HG03159 (cell line): ENCODE measurements around the gene PYM1.

Source experiments
- ATAC-seq: cut with Tn5 transposase; IDR thresholded peaks from one replicate; pipeline ENCODE4 v1.9.1; 2021; ENCODE audit warnings: mild to moderate bottlenecking, moderate library complexity; ENCODE audit not compliant: unreplicated experiment

The PYM1 gene

DNA sequence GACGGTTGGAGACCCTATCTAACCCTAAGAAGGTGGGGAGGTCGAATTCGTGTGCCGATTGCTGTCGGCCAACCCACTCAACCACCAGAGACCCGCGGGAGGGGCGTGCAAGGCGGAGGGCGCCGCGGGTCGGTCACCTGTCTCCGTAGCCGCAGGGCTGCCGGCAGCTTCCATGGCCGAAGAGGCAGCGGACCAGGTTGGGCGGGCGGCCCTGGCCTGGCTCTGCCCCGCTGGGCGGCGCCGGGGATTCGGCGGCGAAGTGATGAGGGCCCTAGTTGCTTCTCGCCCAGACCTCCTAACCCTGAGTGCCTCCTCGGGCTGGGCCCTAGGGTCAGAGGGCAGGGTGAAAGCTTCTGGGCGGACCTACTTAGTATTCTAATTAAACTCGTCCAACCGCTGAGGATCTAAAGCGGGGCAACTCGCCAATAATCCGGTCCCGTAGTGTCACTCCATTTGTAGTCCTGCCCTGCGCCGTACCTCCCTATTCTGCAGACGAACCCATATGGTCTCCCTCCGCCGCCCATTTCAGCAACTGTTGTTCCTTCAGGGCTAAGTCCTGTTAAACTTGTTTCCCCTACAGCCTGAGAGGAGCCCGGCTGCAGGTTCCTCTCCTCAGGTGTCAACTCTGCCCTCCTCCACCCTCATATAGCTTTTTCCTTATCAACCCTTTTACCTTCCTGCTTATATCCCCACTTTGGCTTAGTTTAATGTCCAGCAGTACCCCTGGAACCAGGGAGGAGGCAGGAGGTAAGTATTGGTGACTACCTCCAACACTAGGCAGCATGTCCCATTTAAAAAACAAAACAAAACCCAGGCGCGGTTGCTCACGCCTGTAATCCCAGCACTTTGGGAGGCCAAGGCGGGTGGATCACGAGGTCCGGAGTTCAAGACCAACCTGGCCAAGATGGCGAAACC lies at the start of gene PYM1:
TSS of gene PYM1 (minus strand) at position 307 of the 915 bp plus-strand sequence. CDS start at position 174, 133 bp downstream.
- peak; percentile 29 for ATAC-seq

DNA sequence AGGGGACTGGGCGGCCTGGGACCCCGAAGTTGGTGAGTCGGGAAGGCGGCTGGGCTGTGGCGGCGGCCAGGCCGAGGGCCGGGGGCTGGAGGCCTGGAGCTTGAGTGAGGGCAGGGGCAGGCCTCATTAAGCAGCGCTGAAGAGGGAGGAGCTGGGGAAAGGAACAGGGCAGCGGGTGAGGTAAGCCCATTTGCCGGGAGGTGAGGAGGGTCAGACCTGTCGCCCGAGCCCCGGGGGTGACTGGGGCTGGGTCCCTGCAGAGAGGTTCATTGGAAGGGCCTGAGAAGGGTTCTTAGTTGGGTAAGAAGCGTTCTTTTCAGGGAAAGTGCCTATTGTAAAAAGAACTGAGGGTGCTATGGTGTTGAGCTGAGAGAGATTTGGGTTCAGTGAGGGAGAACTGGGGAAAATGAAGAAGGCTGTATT lies 46.6 kb upstream of the PYM1 start:
- ATAC-seq, result peak; percentile 17

DNA sequence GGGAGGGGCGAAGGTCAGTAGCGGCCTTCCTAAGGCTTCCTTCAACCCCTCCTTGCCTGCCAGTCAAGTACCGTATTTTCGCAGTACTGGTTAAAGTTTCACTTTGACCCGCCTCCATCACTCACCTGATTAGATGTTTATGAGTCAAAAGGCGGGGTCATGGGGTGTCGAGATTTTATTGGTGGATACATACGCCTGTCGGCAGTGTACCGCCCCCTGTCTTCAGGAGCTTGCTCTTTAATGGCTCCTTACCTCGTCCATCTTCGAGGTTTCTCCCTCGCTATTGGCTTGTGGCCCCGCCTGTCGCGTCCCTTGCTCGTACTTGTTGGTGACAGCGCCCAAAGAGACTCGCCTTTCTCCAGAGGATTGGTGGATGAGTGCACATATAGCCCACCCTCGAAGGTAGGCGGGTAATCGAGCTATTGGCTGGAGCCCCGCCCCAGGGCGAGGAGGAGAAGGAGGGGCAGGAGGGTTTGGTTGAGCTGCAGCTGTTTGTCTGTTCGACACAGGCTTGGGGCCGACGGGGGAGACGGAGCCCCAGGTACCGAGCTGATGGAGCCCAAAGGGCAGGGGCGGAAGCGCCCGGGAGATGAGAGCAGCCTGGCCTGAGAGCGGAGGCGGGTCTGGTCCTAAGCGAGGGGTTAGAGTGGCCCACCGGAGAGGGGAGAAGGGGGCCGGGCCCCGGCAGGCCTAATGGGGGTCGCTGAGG lies 46.1 kb upstream of the PYM1 start, which contains the start of gene RAB5B:
TSS of gene RAB5B (plus strand) at position 480 of the 709 bp plus-strand sequence. CDS start 12,883 bp downstream, outside the sequence.
- peak; percentile 93 for ATAC-seq

DNA sequence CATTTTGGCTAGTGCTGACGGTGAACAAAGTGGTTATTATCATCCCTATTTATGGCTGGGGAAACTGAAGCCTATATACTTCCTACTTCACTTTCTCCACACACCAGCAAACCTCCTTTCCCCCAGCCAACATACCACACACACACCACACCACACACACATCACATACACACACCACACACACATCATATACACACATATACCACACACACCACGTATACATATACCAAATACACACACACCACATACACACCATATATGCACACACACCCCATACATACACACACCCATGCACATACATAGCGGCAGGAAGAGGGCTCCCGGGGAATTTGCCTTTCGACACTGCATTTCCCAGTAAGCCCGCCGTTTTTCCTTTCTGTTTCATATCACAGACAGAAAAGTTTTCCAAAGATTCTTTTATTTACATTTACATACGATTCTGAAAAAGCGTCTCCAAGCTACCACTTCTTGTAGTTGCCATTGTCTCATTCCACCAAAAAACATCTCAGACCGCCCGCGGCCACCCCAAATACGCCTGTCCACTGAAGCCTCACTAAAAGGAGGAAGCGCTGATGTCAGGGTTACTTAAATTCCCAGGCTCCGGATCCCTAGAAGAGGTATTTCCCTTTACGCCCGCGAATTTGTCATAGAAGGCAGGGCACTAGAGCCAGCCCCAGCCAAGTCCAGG lies 45.4 kb upstream of the PYM1 start:
- ATAC-seq, result no peak

DNA sequence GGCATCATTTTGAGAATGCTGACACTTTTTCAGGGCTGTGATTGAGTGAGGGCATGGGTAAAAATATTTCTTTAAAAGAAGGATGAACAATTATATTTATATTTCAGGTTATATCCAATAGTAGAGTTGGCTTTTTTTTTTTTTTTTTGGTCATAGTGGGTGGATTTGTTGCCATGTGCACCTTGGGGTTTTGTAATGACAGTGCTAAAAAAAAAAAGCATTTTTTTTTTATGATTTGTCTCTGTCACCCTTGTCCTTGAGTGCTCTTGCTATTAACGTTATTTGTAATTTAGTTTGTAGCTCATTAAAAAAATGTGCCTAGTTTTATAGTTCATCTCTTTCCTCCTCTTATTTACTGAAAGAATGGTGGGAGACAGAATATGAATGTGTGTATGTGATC lies 44.8 kb upstream of the PYM1 start:
- no peak for ATAC-seq

DNA sequence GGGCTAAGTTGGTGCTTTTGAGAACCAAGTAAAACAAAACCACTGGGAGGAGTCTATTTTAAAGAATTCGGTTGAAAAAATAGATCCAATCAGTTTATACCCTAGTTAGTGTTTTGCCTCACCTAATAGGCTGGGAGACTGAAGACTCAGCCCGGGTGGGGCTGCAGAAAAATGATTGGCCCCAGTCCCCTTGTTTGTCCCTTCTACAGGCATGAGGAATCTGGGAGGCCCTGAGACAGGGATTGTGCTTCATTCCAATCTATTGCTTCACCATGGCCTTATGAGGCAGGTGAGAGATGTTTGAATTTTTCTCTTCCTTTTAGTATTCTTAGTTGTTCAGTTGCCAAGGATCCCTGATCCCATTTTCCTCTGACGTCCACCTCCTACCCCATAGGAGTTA lies 44.3 kb upstream of the PYM1 start:
- no peak for ATAC-seq

DNA sequence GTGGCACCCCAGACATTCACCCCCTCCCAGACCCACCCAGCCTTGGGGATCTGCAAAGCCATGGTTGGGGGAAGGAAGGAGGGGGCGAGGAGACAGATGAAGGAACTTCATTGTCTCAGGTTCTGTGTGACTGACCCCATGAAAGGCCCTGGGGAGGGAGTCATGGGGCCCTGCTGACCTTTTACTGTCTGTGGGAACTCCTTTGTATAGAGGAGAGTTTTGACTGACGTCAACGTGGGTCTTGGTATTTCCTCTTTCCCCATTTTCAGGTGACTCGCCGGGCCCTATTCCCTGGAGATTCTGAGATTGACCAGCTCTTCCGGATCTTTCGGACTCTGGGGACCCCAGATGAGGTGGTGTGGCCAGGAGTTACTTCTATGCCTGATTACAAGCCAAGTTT lies 43.1 kb upstream of the PYM1 start:
- ATAC-seq, result no peak

DNA sequence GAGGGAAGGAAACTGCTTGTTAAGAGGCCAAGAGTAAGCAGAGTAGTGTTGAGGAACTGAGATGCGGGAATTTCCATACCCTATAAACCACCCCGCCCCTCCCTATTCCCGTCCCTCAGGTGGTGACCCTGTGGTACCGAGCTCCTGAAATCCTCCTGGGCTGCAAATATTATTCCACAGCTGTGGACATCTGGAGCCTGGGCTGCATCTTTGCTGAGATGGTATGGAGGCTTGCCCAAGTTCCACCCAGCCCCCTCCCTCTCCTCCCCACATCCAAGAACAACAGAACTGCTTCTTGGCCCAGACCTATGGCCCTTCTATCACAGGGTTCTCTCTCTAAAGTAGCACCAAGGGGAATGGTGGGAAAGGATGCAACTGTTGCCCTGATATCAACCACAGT lies 41.7 kb upstream of the PYM1 start:
- ATAC-seq, result no peak

DNA sequence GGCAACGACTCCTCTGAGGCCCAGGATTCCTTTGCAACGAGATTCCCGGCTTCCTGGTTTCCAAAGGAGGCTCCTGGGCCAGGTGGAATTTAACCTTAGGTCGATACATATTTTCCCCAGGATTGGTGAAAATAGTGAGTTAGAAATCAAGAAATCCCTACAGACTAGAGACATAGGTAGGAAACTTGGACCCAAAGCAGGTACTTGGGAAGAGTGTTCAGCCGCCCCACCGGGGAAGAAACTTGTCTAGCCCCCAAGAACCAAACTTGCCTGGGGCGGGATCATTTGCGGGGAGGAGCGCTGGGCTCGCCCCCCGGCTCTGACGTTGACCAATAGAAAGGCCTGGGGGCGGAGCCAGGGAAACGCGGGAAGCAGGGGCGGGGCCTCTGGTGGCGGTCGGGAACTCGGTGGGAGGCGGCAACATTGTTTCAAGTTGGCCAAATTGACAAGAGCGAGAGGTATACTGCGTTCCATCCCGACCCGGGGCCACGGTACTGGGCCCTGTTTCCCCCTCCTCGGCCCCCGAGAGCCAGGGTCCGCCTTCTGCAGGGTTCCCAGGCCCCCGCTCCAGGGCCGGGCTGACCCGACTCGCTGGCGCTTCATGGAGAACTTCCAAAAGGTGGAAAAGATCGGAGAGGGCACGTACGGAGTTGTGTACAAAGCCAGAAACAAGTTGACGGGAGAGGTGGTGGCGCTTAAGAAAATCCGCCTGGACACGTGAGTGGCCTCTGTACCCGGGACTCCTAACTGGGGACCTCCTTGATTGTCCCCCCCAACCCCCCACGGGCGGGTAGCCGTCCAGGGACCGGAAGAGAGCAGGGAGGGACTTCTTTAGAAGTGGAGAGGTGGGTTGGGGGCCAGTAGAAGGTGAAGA lies 39.0 kb upstream of the PYM1 start, which contains the start of gene CDK2:
TSS of gene CDK2 (plus strand) at position 423 of the 874 bp plus-strand sequence. CDS start at position 602, 179 bp downstream.
- ATAC-seq, result peak; percentile 86

DNA sequence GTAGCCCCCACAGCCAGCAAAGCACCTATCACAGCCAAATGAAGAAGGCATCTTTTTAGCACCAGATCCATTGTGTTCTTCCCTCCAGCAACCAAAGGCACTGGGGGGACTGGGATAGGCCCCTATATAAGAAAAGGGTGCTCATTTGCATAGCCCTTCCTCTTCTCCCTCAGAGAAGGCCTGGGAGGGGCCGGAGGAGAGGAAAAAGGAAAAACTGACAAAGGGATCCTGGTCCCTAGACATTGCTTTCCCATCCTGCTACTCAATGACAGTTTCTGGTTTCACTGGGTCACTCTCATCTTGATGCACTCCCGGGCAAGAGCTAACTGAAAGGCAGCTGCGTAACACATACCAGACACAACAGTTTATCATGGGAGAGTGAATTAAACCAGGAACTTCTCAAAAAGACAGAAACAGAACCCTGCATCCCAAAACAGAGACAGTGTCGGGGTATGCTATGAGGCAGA lies 38.3 kb upstream of the PYM1 start, which contains the start of gene PMEL:
TSS of gene PMEL (minus strand) at position 102 of the 467 bp plus-strand sequence. CDS start at position 71, 31 bp downstream.
- ATAC-seq, result no peak

DNA sequence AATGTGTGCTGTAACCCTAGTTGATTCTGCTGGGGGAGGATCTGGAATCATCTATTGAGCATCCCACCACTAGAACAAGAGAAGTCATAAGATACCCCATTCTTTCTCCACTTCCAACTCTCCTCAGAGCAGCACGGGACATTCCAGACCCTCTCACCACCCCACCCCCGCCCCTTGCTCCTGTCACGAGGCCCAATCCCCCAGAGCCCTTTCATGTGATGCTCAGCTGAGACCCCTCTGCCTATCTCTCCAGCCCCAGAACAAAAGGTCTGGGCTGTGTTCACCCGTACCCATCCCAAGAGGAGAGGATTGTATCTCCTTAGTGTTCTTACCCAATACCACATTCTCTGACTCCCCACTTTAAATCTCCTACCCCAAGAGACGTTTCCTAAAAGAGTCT lies 37.5 kb upstream of the PYM1 start:
- no peak for ATAC-seq

DNA sequence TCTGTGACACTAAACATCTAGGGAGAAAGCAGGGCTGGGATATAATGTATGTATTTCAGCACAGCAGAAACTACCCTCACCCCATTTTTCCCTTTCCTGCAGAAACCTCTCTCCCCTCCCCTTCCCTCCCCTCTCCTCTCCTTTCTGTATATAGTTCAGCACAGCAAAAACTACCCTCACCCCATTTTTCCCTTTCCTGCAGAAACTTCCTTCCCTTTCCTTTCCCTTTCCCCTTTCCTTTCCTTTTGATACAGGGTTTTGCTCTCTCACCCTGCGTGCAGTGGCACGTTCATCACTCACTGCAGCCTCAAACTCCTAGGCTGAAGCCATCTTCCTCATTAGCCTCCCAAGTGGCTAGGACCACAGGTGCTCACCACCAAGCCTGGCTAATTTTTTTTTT lies 36.1 kb upstream of the PYM1 start:
- no peak for ATAC-seq

DNA sequence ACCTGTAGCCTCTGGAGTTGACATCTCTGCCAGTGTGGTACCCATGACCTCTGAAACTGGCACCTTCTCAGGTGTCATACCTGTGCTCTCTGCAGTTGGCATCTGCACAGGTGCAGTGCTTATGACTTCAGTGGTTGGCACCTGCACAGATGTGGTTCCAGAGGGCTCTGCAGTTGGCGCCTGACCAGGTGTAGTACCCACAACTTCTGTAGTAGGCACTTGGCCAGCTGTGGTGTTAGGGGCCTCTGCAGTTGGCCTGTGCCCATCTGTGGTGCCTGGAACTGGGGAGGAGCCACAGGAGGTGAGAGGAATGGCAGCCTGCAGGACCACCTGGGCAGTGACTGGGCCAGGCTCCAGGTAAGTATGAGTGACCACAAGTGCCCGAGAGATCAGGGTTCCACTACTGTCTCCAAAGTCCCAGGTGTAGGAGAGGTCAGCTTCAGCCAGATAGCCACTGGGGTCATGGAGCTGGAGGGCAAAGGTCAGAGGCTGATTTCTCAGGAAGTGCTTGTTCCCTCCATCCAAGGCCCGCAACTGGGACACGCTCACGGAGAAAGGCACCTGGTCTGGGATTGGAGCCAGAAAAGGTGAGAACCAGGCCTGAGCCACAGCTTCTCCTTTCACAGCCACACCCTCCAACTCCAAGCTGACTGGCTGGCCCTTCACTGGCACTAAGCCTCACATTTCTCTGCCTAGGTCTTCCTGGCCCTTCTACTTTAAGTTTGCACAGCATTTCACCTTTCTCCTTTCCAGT lies 29.6 kb upstream of the PYM1 start:
- ATAC-seq, result no peak

DNA sequence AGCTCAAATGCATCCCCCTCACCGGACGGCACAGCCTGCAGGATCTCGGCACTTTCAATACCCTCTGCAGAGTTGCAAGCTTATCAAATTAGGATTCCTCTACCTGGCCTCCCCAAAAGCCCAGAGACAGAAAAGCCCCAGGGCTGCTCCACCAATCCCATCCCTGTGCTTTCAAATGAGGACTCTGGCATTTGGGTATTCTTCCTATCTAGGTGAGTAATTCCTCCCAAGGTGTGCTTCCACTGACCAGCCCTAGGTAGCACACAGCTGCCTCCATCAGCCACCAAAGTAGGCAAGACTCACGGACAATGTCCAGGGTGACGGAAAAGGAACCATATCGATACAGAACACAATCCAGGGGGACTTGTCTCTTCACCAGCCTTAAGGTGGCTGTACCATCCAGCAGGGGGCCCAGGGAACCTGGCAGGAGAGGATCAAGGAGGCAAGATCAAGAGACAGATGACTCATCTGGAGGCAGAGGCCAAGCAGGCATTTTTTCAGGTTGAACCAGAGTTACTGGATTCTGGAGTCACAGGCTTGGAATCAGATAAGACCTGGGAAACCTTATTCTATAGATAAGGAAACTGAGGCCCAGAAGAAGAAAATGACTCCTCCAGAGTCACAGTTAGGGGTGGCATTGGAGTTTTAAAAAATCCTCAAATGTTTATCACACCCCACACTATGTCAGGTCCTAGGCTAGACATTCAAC lies 28.3 kb upstream of the PYM1 start:
- ATAC-seq, result no peak

DNA sequence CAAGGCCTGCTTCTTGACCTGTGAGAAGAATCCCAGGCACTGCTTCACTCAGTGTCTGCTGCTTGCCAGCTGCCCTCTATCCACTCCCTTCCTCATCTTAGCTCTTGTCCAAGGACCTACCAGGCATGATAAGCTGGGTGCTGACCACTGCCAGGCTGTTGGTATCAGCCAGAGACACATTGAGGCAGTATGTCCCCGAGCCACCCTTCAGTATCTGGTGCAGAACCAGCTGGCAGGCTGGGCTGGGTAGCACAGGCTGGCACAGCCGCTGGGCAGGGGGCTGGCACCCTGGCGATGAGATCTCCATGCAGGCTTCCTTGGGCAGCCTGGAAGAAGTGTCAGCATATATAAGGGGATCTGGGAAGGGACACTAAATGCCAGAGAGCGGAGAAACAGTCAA lies 27.6 kb upstream of the PYM1 start:
- ATAC-seq, result no peak

DNA sequence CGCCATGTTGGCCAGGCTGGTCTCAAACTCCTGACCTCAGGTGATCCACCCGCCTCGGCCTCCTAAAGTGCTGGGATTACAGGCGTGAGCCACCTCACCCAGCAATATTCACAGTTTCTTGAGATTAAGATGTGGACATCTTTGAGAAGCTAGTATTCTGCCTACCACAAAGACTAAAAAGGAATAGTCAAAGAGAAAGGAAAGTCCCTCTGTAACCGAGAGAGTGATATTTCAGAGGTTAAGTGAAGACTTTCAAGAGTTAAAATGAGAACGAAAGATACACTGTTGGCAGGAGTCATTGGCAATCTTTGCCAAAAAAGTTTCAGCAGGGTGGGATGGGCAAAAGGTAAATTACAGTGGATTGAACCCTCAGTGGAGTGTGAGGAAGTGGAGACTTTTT lies 18.9 kb upstream of the PYM1 start:
- no peak for ATAC-seq

DNA sequence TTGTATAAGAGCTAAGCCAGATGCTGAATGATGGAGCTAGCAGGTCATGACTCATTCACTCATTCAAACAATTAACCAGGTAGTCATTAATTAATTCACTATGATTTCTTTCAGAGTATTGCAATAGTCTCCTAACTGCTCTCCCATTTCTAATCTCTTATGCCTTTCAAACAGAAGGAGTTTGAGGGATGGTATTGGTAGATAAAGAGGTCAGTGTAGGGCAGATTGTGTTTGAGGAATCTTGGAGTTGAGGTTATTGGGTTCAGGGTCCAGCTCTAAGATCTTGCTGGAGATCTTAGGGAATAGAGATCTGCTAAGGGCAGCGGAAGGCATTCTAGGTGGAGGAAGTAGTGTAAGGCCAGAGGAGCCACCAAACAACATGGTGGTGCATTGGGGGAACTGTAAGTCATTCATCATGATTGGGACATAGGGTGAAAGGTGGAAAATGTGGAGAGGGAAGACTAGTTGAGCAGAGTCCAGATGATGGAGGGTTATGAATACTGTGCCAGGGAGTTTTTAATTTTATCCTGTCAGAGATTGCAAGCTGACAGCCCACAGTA lies 15.0 kb upstream of the PYM1 start:
- no peak for ATAC-seq

DNA sequence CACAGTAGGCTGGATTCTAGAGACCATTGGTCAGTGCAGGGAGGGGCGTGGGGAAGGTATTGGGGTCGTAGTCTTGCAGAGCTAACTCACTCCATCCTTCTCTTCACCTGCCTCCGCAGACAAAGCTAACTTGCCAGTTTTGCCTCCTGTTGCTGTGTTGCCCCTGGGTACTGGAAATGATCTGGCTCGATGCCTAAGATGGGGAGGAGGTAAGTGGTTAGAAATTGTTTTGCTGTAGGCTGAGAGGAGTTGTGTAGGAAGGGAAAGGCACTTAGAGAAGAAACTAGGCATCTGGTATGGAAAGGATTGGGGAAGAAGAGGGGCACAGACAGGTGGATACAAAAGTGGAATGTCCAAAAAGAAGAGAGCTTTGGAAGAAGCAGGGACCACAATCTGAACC lies 14.4 kb upstream of the PYM1 start:
- ATAC-seq, result no peak
